Activated CD4-positive, alpha-beta T cell treated with anti-CD3 and anti-CD28 coated beads for 24 hours (primary cell): ENCODE measurements around the gene MPO.

Experiments
- DNase-seq, 2 donors: peaks; one replicate each; pipeline ENCODE4 v3.0.0-alpha.2; 2020; ENCODE audit warnings: low read depth in 2 of 2

MPO gene

GRCh38 chr17:58279736-58280479, 827 bp downstream of the MPO start:
- DNase-seq: no peak

GRCh38 chr17:58279016-58279711, 1.6 kb downstream of the MPO start:
- DNase-seq: no peak

DNA sequence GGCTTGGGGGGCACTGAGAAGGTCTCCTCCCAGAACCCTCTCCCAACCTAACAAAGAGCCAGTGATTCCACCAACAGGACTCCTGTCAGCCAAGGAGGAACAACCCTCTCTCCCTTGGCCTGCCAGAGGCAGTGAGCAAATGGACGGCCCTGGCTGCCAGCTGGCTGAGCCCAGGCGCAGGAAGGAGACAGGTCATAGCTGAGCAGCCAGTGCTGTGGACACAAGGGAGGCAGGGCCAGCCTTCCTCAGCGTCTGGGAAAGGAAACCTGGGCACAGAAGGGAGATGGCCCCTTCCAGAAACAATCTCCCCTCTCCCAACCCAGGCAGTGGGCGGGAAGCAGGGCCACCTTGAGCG, 2.1 kb downstream of the MPO start:
- no peak for DNase-seq

DNA sequence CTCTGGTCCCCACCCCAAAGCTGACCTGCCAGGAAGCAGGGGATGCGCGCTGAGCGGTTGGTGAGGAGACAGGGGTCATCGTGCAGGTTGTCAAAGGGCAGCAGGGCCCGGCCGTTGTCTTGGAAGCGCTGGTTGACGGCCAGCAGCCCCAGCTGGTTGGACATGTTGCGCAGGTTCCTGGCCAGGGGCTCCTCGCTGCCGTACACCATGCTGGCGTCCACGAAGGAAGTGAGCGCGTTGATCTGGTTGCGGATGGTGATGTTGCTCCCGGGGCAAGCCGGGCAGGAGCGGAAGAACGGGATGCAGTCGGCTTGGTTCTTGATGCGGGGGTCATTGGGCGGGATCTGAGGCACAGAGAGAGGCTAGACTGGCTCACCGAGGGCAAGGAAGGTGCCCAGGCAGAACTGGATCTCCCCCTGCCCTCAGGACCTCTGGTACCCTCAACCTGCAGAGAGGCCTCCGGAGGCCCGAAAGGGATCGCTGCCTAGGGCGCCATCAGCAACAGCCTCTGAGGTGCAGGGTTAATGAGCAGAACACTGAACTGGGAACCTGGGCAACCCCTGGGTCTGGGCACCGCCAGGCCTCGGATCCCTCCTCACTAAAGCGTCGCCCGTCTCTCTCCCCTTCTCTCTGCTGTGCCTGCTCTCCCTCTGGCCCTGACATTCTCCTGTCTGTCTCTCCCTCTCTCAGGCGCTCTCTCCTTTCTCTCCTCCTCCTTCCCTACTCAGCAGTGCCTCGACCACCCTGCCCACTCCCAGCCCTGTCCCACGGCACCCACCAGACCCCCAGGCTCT, 2.7 kb downstream of the MPO start:
- no peak for DNase-seq

DNA sequence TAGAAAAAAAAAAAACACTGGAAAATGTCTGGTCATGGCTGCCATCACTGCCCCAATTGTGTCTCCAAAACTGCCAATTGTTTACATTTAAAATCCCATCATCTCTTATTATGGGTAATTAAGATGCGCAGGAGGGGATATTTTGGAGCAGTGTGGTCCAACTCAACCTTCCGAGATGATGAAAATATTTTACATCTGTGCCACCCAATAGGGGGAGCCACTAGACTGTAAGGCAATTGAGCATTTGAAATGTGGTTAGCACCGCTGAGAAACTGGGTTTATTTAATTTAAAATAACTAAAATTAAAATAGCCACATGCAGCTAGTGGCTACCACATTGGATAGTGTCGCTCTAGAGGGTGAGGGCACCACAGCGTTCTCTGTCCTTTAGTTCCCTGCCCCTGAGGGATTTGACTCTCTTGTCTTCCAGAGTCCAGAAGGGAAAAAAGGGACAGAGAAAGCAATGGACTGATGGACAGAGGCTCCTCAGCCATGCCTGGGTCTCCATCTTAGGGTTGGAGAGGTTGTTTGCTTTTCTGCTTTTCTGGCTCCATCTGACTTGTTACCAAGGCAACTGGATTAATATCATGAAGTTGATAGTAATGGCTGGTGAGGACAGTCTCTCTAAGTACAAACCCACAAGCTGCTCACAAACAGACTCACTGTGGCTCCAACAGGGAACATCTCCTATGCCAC, 3.5 kb downstream of the MPO start:
- peak in 1 of 2 donors; percentile 8 for DNase-seq

- DNase-seq: no peak
These were observed 4.3 kb downstream of the MPO start for GRCh38 chr17:58276423-58276822.

GRCh38 chr17:58275417-58275816, 5.3 kb downstream of the MPO start:
- DNase-seq: no peak

DNA sequence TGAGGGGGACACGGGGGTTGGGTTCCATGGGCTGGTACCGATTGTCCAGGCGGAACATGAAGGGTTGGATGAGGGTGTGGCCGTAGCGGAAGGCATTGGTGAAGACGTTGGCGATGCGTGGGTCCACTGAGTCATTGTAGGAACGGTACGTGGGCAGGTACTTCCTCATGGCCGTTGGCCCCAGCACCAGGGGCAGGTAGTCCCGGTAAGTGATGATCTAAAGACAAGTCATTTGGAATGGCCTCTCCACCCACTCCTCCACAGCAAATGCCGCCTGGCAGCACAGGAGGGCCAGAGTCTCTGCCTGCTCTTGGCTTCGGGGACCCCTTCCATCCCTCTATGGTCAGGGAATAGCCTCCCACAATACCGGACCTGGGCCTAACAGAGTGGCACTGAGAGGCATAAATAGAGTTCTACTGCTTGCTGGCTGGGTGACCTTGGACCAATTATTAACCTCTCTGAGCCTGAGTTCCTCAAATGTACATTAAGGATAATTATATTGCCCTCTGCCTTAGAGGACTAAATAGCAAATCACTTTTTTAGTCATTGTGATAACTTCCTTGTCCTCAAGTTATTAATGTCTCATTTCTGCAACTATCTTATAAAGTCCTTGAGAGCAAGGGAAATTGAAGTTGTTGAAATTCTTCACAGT, 7.2 kb downstream of the MPO start:
- no peak for DNase-seq

DNA sequence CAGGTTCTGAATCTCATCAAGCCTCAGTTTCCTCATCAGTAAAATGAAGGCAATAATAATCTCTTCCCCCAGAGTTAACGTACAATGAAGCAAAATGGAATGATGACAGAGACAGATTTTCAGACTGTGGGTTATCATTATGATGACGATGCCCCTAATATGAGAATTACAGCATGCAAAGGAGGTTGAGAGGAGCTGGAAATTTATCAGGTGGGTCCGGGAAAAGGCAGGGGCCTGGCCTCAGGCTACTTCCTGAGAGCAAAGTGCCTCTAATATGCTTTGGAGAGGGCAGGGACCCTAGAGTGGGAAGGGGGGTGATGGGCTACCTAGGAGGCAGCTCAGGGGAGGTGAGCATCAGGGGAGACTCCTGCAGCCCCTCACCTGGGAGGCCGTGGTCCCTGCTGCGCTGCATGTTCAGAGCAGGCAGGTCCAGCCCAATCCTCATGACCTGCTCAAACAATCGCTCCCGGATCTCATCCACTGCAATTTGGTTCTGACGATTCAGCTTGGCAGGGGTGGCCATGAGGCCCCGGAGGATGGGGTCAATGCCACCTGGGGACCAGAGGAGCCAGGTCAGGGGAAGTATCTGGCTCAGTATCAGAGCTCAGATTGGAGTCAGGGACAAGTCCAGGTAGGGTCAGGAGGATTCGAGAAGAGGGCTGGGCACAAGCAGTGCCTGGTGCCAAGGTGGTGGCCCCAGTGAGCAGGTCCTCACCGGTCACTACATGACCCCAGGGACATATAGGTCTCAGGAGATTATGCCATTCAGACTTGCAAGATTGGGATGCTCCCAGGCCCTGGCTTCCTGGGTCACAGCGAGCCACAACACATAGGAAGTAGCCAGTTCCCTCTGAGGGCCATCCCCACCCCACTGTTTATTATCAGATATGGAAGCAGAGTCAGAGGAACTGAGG, 8.1 kb downstream of the MPO start:
- no peak for DNase-seq

GRCh38 chr17:58271216-58271931, 9.4 kb downstream of the MPO start:
- no peak for DNase-seq

DNA sequence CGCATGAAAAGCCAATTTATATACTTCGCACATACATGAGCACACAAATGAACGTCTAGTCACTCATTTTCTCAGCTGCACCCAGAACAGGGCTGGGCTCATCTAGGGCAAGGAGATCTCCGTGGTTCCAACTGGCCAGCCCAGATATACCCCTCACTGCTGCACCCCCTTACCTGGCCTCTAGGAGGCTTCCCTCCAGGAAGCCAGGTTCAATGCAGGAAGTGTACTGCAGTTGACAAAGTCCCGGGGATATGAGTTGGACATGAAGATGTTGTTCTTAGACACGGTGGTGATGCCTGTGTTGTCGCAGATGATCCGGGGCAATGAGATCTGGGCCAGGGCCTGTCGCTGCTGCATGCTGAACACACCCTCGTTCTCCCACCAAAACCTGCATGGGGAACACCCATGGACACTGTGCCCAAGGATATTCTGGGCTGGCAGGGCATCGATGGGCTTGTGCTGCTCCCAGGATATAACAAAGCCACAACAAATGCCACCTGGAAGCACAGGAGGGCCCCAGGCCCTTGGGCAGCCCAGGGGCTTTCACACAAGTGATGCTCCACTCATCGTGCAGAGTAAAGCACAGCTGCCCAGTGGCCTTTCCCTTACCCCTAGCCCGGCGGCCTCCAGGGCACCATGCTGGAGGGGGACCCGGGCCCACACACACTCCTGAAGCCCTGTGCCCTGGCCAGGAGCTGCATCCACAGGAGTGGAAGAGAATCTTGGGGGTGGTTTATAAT, 10.1 kb downstream of the MPO start:
- no peak for DNase-seq

DNA sequence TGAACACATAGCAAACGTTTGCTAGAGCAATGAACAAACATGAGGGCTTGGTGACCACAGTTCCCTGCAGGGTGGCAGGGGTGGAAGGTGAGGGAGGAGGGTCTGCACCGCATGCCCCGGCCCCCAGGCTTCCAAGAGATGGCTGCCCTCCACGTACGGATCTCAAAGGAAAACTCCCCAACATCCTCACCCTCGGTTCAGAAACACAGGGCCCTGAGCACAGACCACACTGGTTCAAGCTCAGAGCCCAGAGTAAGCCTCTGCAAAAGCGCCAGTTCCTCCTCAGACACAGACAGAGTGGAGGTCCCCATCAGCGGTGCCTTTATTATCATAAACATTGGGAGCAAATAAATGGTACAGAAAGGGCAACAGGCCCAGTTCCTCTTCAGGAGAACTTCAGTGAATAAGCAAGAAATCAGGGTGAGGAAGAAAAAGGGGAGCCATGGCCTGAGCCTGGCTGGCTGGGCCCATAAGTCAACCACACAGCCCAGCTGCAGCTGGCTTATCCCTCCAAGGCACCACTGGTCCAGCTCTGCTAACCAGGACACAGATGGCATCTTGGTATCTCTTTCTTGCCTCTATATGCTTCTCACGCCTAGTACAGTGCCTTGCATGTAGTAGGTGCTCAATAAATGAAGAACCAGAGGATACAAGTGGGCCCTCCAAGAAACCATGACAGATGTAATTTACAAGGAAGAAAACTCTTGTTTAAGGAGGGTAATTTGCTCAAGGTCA, 11.0 kb downstream of the MPO start:
- DNase-seq: no peak

GRCh38 chr17:58268774-58269556, 11.8 kb downstream of the MPO start:
- no peak for DNase-seq

DNA sequence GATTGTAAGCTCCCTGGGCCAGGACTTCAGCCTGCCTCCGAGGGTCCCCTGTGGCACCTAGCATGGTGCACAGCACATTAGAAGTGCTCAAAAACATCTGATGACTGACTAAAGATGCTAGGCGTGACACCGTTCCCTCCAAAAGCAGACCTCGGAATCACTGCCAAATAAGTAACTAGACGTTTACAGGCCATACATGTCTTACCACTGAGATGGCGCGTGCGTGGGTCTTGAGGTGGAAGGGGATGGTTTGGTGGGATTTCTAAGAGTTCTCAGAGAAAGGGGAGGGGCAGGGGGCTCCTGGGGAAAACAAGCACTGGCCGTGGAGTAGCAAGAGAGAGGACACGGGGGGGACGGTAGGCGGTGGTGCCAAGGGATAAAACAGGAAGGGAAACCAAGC, 12.4 kb downstream of the MPO start:
- no peak for DNase-seq

GRCh38 chr17:58267347-58268324, 13.1 kb downstream of the MPO start:
- no peak for DNase-seq
